DOHH2 (cell line): Measurements from ENCODE around the gene SLAMF7.

ENCODE experiments used
- EZH2phosphoT487 ChIP-seq: fragments of 200-600 bp; sonication (generic); IDR thresholded peaks from 2 replicates; pipeline ENCODE4 v1.6.1; 2017; ENCODE audit warnings: borderline replicate concordance, mild to moderate bottlenecking, antibody characterized with exemption, low read length, moderate library complexity, mixed read lengths
- TF ChIP-seq, protein P1 (sequence below): fragments of 200-600 bp; sonication (generic); IDR thresholded peaks from one replicate; pipeline ENCODE4 v1.5.1; 2014; ENCODE audit warnings: antibody characterized with exemption, mild to moderate bottlenecking, low read depth, low read length; ENCODE audit not compliant: poor library complexity, severe bottlenecking

DNA sequence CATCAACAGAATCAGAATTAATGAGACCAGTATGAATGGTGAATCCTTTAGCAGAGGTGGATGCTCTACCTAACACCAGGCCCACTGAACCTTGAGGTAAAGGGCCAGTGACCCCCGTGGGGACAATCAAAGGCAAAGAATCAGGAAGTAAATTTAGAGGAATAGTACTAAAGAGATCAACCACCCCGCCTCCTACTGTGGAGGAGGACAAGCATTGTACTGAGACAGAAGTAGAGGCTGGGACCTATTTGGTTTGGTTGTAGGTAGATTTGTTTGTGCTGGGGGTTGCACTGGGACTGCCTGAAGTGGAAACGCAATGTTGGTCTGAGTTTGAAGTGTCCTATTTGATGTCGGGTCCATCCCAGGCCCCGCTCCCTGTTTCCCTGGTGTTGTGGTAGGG is 36.9 kb upstream of the SLAMF7 start:
- TF ChIP-seq, protein P1, sequence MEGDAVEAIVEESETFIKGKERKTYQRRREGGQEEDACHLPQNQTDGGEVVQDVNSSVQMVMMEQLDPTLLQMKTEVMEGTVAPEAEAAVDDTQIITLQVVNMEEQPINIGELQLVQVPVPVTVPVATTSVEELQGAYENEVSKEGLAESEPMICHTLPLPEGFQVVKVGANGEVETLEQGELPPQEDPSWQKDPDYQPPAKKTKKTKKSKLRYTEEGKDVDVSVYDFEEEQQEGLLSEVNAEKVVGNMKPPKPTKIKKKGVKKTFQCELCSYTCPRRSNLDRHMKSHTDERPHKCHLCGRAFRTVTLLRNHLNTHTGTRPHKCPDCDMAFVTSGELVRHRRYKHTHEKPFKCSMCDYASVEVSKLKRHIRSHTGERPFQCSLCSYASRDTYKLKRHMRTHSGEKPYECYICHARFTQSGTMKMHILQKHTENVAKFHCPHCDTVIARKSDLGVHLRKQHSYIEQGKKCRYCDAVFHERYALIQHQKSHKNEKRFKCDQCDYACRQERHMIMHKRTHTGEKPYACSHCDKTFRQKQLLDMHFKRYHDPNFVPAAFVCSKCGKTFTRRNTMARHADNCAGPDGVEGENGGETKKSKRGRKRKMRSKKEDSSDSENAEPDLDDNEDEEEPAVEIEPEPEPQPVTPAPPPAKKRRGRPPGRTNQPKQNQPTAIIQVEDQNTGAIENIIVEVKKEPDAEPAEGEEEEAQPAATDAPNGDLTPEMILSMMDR: no peak
- TF ChIP-seq EZH2phosphoT487: no peak
